Measurements from ENCODE around the gene COX5A. TPM values are rescaled to one million over a fixed set of nuclear protein-coding genes. Genes with fewer than 3 reads are reported as not detected.

Gene COX5A
- polyA plus RNA-seq, 1 experiment = 64.6 TPM

- POLR2A ChIA-PET = no interaction called here
Observed at GRCh38 chr15:74885461-74885860, 52.4 kb downstream of the COX5A start.

GRCh38 chr15:74884428-74885223 lies 53.2 kb downstream of the COX5A start:
- CTCF ChIA-PET = interaction anchor here (1.7 to 4.0 kb wide), 2 partner anchors 16 to 18 kb away, joined by 3 to 15 read pairs; no protein-coding TSS in a partner anchor
- no peak for DNase-seq (ENCODE audit: low read depth)

More at GRCh38 chr15:74885461-74885860, 52.4 kb downstream of the COX5A start:
- no peak for TF ChIP-seq CTCF (IDR thresholded peaks at IDR 0.05; ENCODE audit: insufficient read depth, low read depth, low read length)
- CTCF ChIA-PET = interaction anchor here (4.0 kb wide), 1 partner anchor 16 kb away, joined by 15 read pairs; no protein-coding TSS in a partner anchor
- no peak overlapping the region for H3K4me3 ChIP-seq (ENCODE audit: low read depth, low read length)
- H3K36me3 ChIP-seq (ENCODE audit: control insufficient read depth, insufficient read depth, low read length) = no peaks in the 10 kb centered on the region
- DNase-seq (ENCODE audit: low read depth) = no peak
- H3K27me3 ChIP-seq (ENCODE audit: control insufficient read depth, insufficient read depth, low read length) = no peaks in the 10 kb centered on the region

GRCh38 chr15:74882528-74882927 lies 55.3 kb downstream of the COX5A start:
- H3K36me3 ChIP-seq (ENCODE audit: control insufficient read depth, insufficient read depth, low read length) = no peaks in the 10 kb centered on the region
- H3K4me3 ChIP-seq (ENCODE audit: low read depth, low read length) = no peak overlapping the region
- ChIA-PET POLR2A (no interaction called here), CTCF (interaction anchor here (4.0 kb wide), 1 partner anchor 19 kb away, joined by 15 read pairs; no protein-coding TSS in a partner anchor)
- TF ChIP-seq CTCF (IDR thresholded peaks at IDR 0.05; ENCODE audit: insufficient read depth, low read depth, low read length) = no peak
- H3K27me3 ChIP-seq (ENCODE audit: control insufficient read depth, insufficient read depth, low read length) = no peaks in the 10 kb centered on the region
- no peak for DNase-seq (ENCODE audit: low read depth)

More at GRCh38 chr15:74884428-74885223, 53.2 kb downstream of the COX5A start:
- Histone ChIP-seq H3K4me3 (ENCODE audit: low read depth, low read length) (no peak overlapping the region), H3K27me3 (ENCODE audit: control insufficient read depth, insufficient read depth, low read length) (no peaks in the 10 kb centered on the region), H3K36me3 (ENCODE audit: control insufficient read depth, insufficient read depth, low read length) (no peaks in the 10 kb centered on the region)
- no peak for TF ChIP-seq CTCF (IDR thresholded peaks at IDR 0.05; ENCODE audit: insufficient read depth, low read depth, low read length)
- POLR2A ChIA-PET = no interaction called here

- POLR2A ChIA-PET = no interaction called here
- CTCF ChIA-PET = no interaction called here
- Histone ChIP-seq H3K36me3 (ENCODE audit: control insufficient read depth, insufficient read depth, low read length) (no peaks in the 10 kb centered on the region), H3K4me3 (ENCODE audit: low read depth, low read length) (no peak overlapping the region), H3K27me3 (ENCODE audit: control insufficient read depth, insufficient read depth, low read length) (peaks cover 3% of the 10 kb centered on the region; the same call in 1 of the 2 replicates)
- DNase-seq (ENCODE audit: low read depth) = no peak
- no peak for TF ChIP-seq CTCF (IDR thresholded peaks at IDR 0.05; ENCODE audit: insufficient read depth, low read depth, low read length)
Observed at GRCh38 chr15:74878273-74878672, 59.6 kb downstream of the COX5A start.

- ChIA-PET CTCF (interaction anchor here (1.6 kb wide), 1 partner anchor 15 kb away, joined by 7 read pairs; the partner anchor contains the start of gene MPI), POLR2A (no interaction called here)
- DNase-seq (ENCODE audit: low read depth) = no peak
- no peaks in the 10 kb centered on the region for H3K36me3 ChIP-seq (ENCODE audit: control insufficient read depth, insufficient read depth, low read length)
- H3K4me3 ChIP-seq (ENCODE audit: low read depth, low read length) = peak overlapping the region; percentile 85
- H3K27me3 ChIP-seq (ENCODE audit: control insufficient read depth, insufficient read depth, low read length) = peaks cover 3% of the 10 kb centered on the region; the same call in 1 of the 2 replicates
- no peak for TF ChIP-seq CTCF (IDR thresholded peaks at IDR 0.05; ENCODE audit: insufficient read depth, low read depth, low read length)
Observed at GRCh38 chr15:74873756-74874424, 64.0 kb downstream of the COX5A start.

Data from BJ (cell line).